WERI-Rb-1 (cell line): ENCODE measurements around the gene MACROD2.

Experiments
- DNase-seq: peaks from one replicate; pipeline ENCODE4 v3.0.0-alpha.2; 2020
- H3K27ac ChIP-seq: fragments of 250-450 bp; sonication (Bioruptor Pico); 2 replicates; pipeline ENCODE4 v1.5.1; 2020; ENCODE audit warnings: mild to moderate bottlenecking, moderate library complexity
- H3K27me3 ChIP-seq: fragments of 250-450 bp; sonication (Bioruptor Pico); 2 replicates; pipeline ENCODE4 v1.5.1; 2021; ENCODE audit warnings: mild to moderate bottlenecking, low read depth, moderate library complexity; ENCODE audit not compliant: insufficient read depth, severe bottlenecking
- H3K36me3 ChIP-seq: fragments of 250-450 bp; sonication (Bioruptor Pico); 2 replicates; pipeline ENCODE4 v1.5.1; 2020; ENCODE audit warnings: mild to moderate bottlenecking, moderate library complexity
- H3K4me3 ChIP-seq: 2 replicates; pipeline ENCODE4 v1.5.1; 2011; ENCODE audit warnings: low read depth, mild to moderate bottlenecking, control low read depth, low read length
- H3K9me3 ChIP-seq: fragments of 250-450 bp; sonication (Bioruptor Pico); 2 replicates; pipeline ENCODE4 v1.5.1; 2021; ENCODE audit warnings: mild to moderate bottlenecking, moderate library complexity; ENCODE audit not compliant: severe bottlenecking
- TF ChIP-seq, protein P1 (sequence below): IDR thresholded peaks from 2 replicates; pipeline ENCODE4 v1.5.1; 2011; ENCODE audit warnings: low read depth, mild to moderate bottlenecking, control low read depth, inconsistent platforms, low read length

Gene MACROD2

DNA sequence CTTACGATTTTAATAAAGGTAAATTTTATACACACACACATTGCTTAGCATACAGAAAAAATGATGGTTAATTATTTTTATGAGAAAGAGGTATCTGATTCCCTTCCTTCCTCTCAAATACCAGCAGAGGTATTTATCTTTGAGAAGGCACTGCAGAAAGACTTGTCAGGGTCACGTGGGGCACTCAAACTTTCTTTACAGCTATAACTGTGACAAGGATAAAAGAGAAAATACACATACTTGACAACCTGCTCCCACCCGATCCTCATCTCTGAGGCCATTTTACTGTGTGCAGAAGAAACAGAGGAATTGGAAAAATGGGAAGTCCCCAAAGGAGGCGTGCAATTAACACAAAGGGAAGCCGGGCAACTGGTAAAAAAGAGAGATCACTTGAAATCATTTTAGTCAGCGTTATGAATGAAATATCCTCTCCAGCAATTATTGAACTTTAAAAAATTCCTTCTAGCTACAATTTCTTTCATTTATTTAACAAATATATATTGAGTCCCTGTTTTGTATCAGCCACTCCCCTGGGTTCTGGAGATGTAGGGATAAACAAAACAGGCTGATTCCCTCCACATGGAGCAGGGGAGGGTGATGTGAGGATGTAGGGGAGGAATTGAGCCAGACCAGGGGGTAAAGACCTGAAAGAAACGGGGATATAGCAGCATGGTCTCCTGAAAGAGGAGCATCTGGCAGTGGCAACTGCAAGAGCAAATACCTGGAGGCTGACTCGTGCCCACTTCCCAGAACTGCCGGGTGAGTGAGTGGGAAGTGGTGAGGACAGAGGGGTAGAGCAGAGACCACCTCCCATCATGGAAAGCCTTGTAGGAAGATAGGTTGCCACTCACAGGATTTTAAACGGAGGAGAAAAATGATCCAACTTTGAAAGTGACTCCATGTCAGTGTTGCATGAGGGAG lies 2067.6 kb downstream of the MACROD2 start:
- no peak overlapping the region for H3K4me3 ChIP-seq
- no peaks in the 10 kb centered on the region for H3K36me3 ChIP-seq
- no peaks in the 10 kb centered on the region for H3K27me3 ChIP-seq
- TF ChIP-seq, protein P1, sequence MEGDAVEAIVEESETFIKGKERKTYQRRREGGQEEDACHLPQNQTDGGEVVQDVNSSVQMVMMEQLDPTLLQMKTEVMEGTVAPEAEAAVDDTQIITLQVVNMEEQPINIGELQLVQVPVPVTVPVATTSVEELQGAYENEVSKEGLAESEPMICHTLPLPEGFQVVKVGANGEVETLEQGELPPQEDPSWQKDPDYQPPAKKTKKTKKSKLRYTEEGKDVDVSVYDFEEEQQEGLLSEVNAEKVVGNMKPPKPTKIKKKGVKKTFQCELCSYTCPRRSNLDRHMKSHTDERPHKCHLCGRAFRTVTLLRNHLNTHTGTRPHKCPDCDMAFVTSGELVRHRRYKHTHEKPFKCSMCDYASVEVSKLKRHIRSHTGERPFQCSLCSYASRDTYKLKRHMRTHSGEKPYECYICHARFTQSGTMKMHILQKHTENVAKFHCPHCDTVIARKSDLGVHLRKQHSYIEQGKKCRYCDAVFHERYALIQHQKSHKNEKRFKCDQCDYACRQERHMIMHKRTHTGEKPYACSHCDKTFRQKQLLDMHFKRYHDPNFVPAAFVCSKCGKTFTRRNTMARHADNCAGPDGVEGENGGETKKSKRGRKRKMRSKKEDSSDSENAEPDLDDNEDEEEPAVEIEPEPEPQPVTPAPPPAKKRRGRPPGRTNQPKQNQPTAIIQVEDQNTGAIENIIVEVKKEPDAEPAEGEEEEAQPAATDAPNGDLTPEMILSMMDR: no peak
- no peak overlapping the region for H3K27ac ChIP-seq
- DNase-seq: no peak
- no peaks in the 10 kb centered on the region for H3K9me3 ChIP-seq

DNA sequence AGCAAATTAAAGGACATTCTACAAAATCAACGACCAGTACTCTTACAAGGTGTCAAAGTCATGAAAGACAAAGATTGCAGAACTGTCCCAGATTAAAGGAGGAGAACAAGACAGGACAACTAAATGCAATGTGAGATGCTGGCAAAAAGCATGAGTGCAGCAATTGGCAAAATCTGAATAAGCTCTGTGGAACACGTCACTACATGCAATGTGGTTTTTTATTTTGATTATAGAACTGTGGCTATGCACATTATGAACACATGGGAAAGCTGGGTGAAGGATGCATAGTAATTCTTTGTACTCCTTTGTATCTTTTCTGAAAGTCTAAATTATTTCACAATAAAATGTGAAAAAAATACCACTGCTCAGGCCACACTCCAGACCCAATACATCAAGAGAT lies 2068.6 kb downstream of the MACROD2 start:
- TF ChIP-seq, protein P1: no peak
- no peaks in the 10 kb centered on the region for H3K27me3 ChIP-seq
- H3K27ac ChIP-seq: no peak overlapping the region
- no peaks in the 10 kb centered on the region for H3K36me3 ChIP-seq
- H3K9me3 ChIP-seq: no peaks in the 10 kb centered on the region
- no peak for DNase-seq
- no peak overlapping the region for H3K4me3 ChIP-seq

DNA sequence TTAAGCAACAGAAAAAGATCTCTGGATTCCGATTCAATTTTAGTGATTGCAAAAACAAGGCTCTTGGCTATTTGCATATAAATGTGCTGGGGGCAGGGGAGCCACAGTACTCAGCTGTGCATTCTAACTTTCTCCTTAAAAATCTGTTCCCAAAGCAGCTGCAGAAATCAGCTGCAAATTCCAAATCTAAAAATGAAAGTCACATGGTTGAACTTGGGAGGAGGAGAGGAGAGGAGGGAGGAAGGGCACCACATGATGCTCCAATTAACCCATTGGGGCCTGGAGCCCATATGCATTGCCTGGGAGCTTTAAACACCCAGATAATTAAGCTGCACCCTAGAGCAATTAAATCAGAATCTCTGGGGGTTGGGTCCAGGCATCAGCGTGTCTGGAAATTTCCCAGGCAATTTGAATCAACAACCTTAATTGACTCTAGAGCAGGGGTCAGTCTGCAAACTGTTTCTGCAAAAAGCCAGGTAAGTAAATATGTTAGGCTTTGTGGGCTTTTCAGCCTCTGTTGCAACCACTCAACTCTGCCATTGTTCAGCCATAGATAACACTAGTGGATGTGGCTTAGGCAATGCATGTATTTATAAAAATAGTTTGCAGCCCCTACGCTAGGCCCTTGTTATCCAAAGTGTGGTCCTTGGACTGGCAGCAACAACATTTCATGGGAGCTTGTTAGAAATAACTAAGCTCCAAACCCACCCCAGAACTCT lies 2069.8 kb downstream of the MACROD2 start:
- no peak overlapping the region for H3K27ac ChIP-seq
- TF ChIP-seq, protein P1: no peak
- no peaks in the 10 kb centered on the region for H3K36me3 ChIP-seq
- no peaks in the 10 kb centered on the region for H3K27me3 ChIP-seq
- H3K4me3 ChIP-seq: no peak overlapping the region
- H3K9me3 ChIP-seq: no peaks in the 10 kb centered on the region
- DNase-seq: no peak

DNA sequence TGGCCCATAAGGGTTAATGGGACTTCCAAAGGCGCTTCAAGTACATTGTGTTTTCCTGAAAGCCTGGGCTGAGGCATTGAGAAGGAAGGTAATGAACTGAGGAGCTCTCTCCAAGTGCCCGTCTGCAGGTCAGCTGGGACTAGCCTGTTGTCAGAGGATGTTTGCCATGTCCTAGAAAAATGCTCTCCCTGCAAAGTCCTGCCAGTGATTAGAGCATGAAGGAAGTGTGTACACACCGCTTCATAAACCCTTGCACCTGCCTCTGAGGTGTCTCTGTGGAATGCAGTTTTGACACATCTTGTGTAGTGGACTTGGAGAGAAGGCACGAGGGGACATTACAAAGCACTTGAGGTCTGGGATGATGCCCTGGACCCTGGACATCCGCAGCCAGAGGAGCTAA lies 2071.3 kb downstream of the MACROD2 start:
- no peaks in the 10 kb centered on the region for H3K9me3 ChIP-seq
- no peak overlapping the region for H3K27ac ChIP-seq
- no peaks in the 10 kb centered on the region for H3K27me3 ChIP-seq
- H3K4me3 ChIP-seq: no peak overlapping the region
- TF ChIP-seq, protein P1: no peak
- H3K36me3 ChIP-seq: no peaks in the 10 kb centered on the region
- DNase-seq: no peak

DNA sequence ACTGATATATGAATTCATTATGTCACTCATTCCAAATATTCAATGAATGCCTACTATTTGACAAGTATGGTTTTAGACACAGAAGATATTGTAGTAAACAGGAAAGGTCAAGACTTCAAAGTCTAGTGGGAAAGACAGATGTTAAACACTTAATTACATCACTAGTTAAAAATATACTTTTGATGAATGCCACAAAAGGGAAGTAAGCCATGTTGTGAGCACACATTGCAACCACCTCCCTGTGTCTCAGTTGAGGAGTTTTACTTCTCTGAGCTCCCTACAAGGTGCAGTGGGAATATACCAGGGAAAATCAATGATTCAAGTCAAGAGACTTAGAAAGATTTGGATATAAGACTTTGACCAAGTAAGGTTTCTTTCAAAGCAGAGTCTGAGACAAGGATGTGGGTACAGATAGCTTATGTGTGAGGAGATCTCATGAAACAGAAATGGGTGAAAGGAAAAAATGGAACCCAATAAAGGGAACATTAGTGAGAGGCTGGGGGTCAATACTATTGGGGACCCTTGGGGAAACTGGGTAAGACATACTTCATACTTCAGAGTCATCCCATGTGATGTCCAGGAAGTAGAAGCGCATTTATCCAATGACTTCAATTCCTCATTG lies 2074.2 kb downstream of the MACROD2 start:
- Histone ChIP-seq H3K9me3 (no peaks in the 10 kb centered on the region), H3K27ac (no peak overlapping the region), H3K36me3 (no peaks in the 10 kb centered on the region), H3K27me3 (no peaks in the 10 kb centered on the region), H3K4me3 (no peak overlapping the region)
- no peak for DNase-seq
- TF ChIP-seq, protein P1: no peak
